GM23338 (cell line): ENCODE data around the gene CUEDC1. TPM values are rescaled to one million over a fixed set of nuclear protein-coding genes. Genes with fewer than 3 reads are reported as not detected.

ENCODE experiments used
- ATAC-seq: fragments of 200-7000 bp; cut with Tn5 transposase; 3 replicates; pipeline ENCODE4 v1.9.1; 2020
- DNase-seq: peaks from one replicate; pipeline ENCODE4 v3.0.0-alpha.2; 2015; ENCODE audit warnings: low spot score
- H2AFZ ChIP-seq: fragments of 200-600 bp; sonication (generic); 2 replicates; pipeline ENCODE4 v1.8.0; 2016; ENCODE audit warnings: antibody characterized with exemption, mild to moderate bottlenecking, moderate library complexity
- H3F3A ChIP-seq: fragments of 200-600 bp; sonication (generic); replicated peaks from 2 replicates; pipeline ENCODE4 v1.8.0; 2017; ENCODE audit warnings: antibody characterized with exemption, mixed run types, low read depth
- H3K27ac ChIP-seq: fragments of 200-600 bp; sonication (generic); 2 replicates; pipeline ENCODE4 v1.6.1; 2016; ENCODE audit warnings: low read depth
- H3K27me3 ChIP-seq: fragments of 200-600 bp; sonication (generic); 2 replicates; pipeline ENCODE4 v1.8.0; 2016; ENCODE audit warnings: mild to moderate bottlenecking, mixed run types, moderate library complexity; ENCODE audit not compliant: insufficient read depth
- H3K36me3 ChIP-seq: fragments of 200-600 bp; sonication (generic); 2 replicates; pipeline ENCODE4 v1.8.0; 2016; ENCODE audit warnings: mild to moderate bottlenecking; ENCODE audit not compliant: insufficient read depth
- H3K4me1 ChIP-seq: fragments of 200-600 bp; sonication (generic); 2 replicates; pipeline ENCODE4 v1.8.0; 2016; ENCODE audit warnings: mild to moderate bottlenecking, moderate library complexity; ENCODE audit not compliant: insufficient read depth
- H3K4me2 ChIP-seq: fragments of 200-600 bp; sonication (generic); 2 replicates; pipeline ENCODE4 v1.7.1; 2017; ENCODE audit warnings: mixed run types
- H3K4me3 ChIP-seq: fragments of 200-600 bp; sonication (generic); 2 replicates; pipeline ENCODE4 v1.6.1; 2016; ENCODE audit warnings: mixed run types
- H3K79me2 ChIP-seq: fragments of 200-600 bp; sonication (generic); replicated peaks from 2 replicates; pipeline ENCODE4 v1.8.0; 2017; ENCODE audit warnings: mild to moderate bottlenecking; ENCODE audit not compliant: insufficient read depth
- H3K9me2 ChIP-seq: fragments of 200-600 bp; sonication (generic); 2 replicates; pipeline ENCODE4 v1.8.0; 2017; ENCODE audit not compliant: insufficient read depth
- H4K20me1 ChIP-seq: fragments of 200-600 bp; sonication (generic); replicated peaks from 2 replicates; pipeline ENCODE4 v1.8.0; 2017; ENCODE audit warnings: mild to moderate bottlenecking; ENCODE audit not compliant: insufficient read depth
- H3K27ac Mint-ChIP-seq: 2 replicates; pipeline ENCODE4 v1.8.0; 2020; ENCODE audit warnings: inconsistent platforms, mild to moderate bottlenecking, moderate library complexity, mixed read lengths
- H3K27me3 Mint-ChIP-seq: 3 replicates; pipeline ENCODE4 v1.8.0; 2022; ENCODE audit warnings: low read depth, mild to moderate bottlenecking, moderate library complexity, mixed read lengths, inconsistent platforms; ENCODE audit not compliant: insufficient read depth, poor library complexity
- H3K36me3 Mint-ChIP-seq: 3 replicates; pipeline ENCODE4 v1.8.0; 2021; ENCODE audit warnings: low read depth, mild to moderate bottlenecking, inconsistent platforms, moderate library complexity, mixed read lengths
- H3K4me1 Mint-ChIP-seq: 3 replicates; pipeline ENCODE4 v1.8.0; 2020; ENCODE audit warnings: mild to moderate bottlenecking, inconsistent platforms, mixed read lengths
- H3K4me3 Mint-ChIP-seq: 3 replicates; pipeline ENCODE4 v1.8.0; 2021; ENCODE audit warnings: moderate library complexity, mild to moderate bottlenecking, inconsistent platforms, mixed read lengths
- H3K9me3 Mint-ChIP-seq: 3 replicates; pipeline ENCODE4 v1.8.0; 2020; ENCODE audit warnings: moderate library complexity, mild to moderate bottlenecking, inconsistent platforms, mixed read lengths
- CREB1 ChIP-seq: fragments of 250-450 bp; sonication (Bioruptor Pico); IDR thresholded peaks from 2 replicates; pipeline ENCODE4 v1.5.0; 2020; ENCODE audit warnings: low read depth, mild to moderate bottlenecking, moderate library complexity
- EZH2 ChIP-seq: fragments of 200-600 bp; sonication (generic); IDR thresholded peaks from one replicate; pipeline ENCODE4 v1.8.0; 2017; ENCODE audit warnings: antibody characterized with exemption, mild to moderate bottlenecking, low read depth; ENCODE audit not compliant: unreplicated experiment
- EZH2phosphoT487 ChIP-seq: fragments of 200-600 bp; sonication (generic); IDR thresholded peaks from one replicate; pipeline ENCODE4 v1.8.1; 2018; ENCODE audit warnings: antibody characterized with exemption; ENCODE audit not compliant: unreplicated experiment
- JUNB ChIP-seq: IDR thresholded peaks from one replicate; pipeline ENCODE4 v1.6.1; 2016; ENCODE audit warnings: antibody characterized with exemption; ENCODE audit not compliant: unreplicated experiment
- NANOG ChIP-seq: IDR thresholded peaks from 2 replicates; pipeline ENCODE4 v1.6.1; 2016; ENCODE audit warnings: antibody characterized with exemption, borderline replicate concordance
- POLR2AphosphoS5 ChIP-seq: IDR thresholded peaks from 2 replicates; pipeline ENCODE4 v1.6.1; 2016; ENCODE audit warnings: antibody characterized with exemption, low read depth
- STAT1 ChIP-seq: IDR thresholded peaks from one replicate; pipeline ENCODE4 v1.6.1; 2016; ENCODE audit warnings: antibody characterized with exemption; ENCODE audit not compliant: unreplicated experiment
- ZNF114 ChIP-seq: fragments of 250-450 bp; sonication (Bioruptor Pico); IDR thresholded peaks from 2 replicates; pipeline ENCODE4 v1.5.0; 2020; ENCODE audit warnings: mild to moderate bottlenecking, moderate library complexity
- ZNF331 ChIP-seq: fragments of 250-450 bp; sonication (Bioruptor Pico); IDR thresholded peaks from 2 replicates; pipeline ENCODE4 v1.5.0; 2020; ENCODE audit warnings: low read depth, mild to moderate bottlenecking, moderate library complexity
- polyA plus RNA-seq: library from polyadenylated mRNA; unstranded; fragments of >200 nt; fragmentation: Nextera tagmentation; extraction: Ambion mirVana; gene quantifications from 2 replicates; pipeline ENCODE4 v1.2.1, GENCODE V29; 2016
- total RNA-seq: library from RNA; depleted of rRNA; stranded (reverse); fragments of >200 nt; shearing (Covaris generic); gene quantifications from 2 replicates; pipeline ENCODE4 v1.2.3, GENCODE V29; 2014
- TF ChIP-seq, protein P1 (sequence below): IDR thresholded peaks from 2 replicates; pipeline ENCODE4 v1.6.1; 2016; ENCODE audit warnings: antibody characterized with exemption
- TF ChIP-seq, protein P2 (sequence below): fragments of 250-450 bp; sonication (Bioruptor Pico); IDR thresholded peaks from 2 replicates; pipeline ENCODE4 v1.5.0; 2020; ENCODE audit warnings: mild to moderate bottlenecking, moderate library complexity
- TF ChIP-seq, protein P3 (sequence below): IDR thresholded peaks from one replicate; pipeline ENCODE4 v1.6.1; 2018; ENCODE audit warnings: antibody characterized with exemption; ENCODE audit not compliant: unreplicated experiment
- TF ChIP-seq, protein P4 (sequence below), 2 experiments: fragments of 200-600 bp in 1 of 2; sonication (generic) in 1 of 2; conservative IDR thresholded peaks; 2 replicates each; pipeline versions ENCODE4 v1.5.1 to v1.6.1; 2016 to 2017; ENCODE audit warnings: antibody characterized with exemption in 2 of 2, low read depth in 2 of 2, mild to moderate bottlenecking in 2 of 2, moderate library complexity in 1 of 2

The CUEDC1 gene
- total and polyA plus RNA-seq, 2 experiments from 2014 or later: 3.0 to 7.7 TPM

DNA sequence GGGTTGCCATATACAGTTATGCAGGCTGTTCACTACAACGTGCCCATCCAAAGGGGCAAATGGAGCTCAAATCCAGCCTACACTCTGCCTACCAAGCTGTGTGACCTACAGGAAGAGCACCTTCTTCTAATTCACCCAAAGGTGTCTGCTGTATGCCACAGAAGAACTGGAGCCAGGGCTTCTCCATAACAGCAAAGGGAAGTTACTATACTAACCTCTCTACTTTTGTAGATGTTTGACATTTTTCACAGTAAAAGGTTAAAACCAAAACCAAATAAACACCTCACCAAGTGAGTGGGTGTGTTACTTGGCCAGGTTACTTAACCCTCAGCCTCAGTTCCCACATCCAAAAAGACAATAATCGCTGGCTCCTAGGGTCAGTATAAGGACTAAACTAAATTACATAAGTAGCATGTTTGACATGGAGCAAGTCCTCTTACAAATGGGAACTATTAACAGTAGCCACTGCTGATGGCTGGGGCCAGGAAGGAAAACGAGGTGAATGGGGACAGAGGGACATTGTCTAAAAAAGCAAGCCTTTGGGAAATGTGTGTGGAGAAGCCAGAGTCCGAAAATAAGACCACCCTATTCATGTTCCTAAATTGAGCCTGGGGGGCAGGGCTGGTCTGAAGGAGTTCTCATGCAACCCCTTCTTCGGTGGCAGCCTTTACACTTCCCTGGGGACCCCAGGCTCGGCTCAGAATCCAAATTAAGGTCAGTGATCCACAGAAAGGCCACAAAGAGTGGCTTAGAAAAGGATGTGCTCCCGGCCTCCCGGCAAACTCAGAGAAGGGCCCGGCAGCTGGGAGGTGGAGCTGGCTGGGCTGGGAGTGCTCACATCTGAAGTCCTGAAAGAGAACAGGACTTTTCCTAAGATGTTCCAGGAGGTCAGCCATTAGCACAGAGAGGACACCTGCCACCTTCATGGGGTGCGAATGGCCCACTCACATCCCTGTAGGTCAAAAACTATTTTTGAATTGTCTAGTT lies 13.5 kb downstream of the CUEDC1 start:
- Histone ChIP-seq H3K36me3 (no peaks in the 10 kb centered on the region), H3K79me2 (no peaks in the 10 kb centered on the region), H3F3A (0 out of 2 replicates have a peak, but pooled peaks cover 3% of the 10 kb centered on the region), H3K27ac (no peak overlapping the region), H2AFZ (no peak overlapping the region), H3K4me2 (no peak overlapping the region), H3K4me1 (peaks cover 7% of the 10 kb centered on the region), H3K4me3 (no peak overlapping the region), H3K27me3 (no peaks in the 10 kb centered on the region), H3K9me2 (no peaks in the 10 kb centered on the region), H4K20me1 (no peaks in the 10 kb centered on the region)
- no peaks in the 10 kb centered on the region for H3K9me3 Mint-ChIP-seq
- peaks cover 21% of the 10 kb centered on the region for H3K4me1 Mint-ChIP-seq
- no peak for ATAC-seq
- H3K4me3 Mint-ChIP-seq: no peak overlapping the region
- H3K36me3 Mint-ChIP-seq: no peaks in the 10 kb centered on the region
- TF ChIP-seq EZH2 (no peak), STAT1 (no peak), ZNF114 (CRISPR knock-in tag) (no peak), EZH2phosphoT487 (no peak), JUNB (no peak), NANOG (no peak), CREB1 (CRISPR knock-in tag) (no peak), POLR2AphosphoS5 (no peak), ZNF331 (no peak)
- TF ChIP-seq, protein P1, sequence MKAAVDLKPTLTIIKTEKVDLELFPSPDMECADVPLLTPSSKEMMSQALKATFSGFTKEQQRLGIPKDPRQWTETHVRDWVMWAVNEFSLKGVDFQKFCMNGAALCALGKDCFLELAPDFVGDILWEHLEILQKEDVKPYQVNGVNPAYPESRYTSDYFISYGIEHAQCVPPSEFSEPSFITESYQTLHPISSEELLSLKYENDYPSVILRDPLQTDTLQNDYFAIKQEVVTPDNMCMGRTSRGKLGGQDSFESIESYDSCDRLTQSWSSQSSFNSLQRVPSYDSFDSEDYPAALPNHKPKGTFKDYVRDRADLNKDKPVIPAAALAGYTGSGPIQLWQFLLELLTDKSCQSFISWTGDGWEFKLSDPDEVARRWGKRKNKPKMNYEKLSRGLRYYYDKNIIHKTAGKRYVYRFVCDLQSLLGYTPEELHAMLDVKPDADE: no peak
- TF ChIP-seq, protein P2, sequence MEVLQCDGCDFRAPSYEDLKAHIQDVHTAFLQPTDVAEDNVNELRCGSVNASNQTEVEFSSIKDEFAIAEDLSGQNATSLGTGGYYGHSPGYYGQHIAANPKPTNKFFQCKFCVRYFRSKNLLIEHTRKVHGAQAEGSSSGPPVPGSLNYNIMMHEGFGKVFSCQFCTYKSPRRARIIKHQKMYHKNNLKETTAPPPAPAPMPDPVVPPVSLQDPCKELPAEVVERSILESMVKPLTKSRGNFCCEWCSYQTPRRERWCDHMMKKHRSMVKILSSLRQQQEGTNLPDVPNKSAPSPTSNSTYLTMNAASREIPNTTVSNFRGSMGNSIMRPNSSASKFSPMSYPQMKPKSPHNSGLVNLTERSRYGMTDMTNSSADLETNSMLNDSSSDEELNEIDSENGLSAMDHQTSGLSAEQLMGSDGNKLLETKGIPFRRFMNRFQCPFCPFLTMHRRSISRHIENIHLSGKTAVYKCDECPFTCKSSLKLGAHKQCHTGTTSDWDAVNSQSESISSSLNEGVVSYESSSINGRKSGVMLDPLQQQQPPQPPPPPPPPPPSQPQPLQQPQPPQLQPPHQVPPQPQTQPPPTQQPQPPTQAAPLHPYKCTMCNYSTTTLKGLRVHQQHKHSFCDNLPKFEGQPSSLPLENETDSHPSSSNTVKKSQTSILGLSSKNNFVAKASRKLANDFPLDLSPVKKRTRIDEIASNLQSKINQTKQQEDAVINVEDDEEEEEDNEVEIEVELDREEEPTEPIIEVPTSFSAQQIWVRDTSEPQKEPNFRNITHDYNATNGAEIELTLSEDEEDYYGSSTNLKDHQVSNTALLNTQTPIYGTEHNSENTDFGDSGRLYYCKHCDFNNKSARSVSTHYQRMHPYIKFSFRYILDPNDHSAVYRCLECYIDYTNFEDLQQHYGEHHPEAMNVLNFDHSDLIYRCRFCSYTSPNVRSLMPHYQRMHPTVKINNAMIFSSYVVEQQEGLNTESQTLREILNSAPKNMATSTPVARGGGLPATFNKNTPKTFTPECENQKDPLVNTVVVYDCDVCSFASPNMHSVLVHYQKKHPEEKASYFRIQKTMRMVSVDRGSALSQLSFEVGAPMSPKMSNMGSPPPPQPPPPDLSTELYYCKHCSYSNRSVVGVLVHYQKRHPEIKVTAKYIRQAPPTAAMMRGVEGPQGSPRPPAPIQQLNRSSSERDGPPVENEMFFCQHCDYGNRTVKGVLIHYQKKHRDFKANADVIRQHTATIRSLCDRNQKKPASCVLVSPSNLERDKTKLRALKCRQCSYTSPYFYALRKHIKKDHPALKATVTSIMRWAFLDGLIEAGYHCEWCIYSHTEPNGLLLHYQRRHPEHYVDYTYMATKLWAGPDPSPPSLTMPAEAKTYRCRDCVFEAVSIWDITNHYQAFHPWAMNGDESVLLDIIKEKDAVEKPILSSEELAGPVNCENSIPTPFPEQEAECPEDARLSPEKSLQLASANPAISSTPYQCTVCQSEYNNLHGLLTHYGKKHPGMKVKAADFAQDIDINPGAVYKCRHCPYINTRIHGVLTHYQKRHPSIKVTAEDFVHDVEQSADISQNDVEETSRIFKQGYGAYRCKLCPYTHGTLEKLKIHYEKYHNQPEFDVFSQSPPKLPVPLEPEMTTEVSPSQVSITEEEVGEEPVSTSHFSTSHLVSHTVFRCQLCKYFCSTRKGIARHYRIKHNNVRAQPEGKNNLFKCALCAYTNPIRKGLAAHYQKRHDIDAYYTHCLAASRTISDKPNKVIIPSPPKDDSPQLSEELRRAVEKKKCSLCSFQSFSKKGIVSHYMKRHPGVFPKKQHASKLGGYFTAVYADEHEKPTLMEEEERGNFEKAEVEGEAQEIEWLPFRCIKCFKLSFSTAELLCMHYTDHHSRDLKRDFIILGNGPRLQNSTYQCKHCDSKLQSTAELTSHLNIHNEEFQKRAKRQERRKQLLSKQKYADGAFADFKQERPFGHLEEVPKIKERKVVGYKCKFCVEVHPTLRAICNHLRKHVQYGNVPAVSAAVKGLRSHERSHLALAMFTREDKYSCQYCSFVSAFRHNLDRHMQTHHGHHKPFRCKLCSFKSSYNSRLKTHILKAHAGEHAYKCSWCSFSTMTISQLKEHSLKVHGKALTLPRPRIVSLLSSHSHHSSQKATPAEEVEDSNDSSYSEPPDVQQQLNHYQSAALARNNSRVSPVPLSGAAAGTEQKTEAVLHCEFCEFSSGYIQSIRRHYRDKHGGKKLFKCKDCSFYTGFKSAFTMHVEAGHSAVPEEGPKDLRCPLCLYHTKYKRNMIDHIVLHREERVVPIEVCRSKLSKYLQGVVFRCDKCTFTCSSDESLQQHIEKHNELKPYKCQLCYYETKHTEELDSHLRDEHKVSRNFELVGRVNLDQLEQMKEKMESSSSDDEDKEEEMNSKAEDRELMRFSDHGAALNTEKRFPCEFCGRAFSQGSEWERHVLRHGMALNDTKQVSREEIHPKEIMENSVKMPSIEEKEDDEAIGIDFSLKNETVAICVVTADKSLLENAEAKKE (CRISPR knock-in tag): no peak
- TF ChIP-seq, protein P3, sequence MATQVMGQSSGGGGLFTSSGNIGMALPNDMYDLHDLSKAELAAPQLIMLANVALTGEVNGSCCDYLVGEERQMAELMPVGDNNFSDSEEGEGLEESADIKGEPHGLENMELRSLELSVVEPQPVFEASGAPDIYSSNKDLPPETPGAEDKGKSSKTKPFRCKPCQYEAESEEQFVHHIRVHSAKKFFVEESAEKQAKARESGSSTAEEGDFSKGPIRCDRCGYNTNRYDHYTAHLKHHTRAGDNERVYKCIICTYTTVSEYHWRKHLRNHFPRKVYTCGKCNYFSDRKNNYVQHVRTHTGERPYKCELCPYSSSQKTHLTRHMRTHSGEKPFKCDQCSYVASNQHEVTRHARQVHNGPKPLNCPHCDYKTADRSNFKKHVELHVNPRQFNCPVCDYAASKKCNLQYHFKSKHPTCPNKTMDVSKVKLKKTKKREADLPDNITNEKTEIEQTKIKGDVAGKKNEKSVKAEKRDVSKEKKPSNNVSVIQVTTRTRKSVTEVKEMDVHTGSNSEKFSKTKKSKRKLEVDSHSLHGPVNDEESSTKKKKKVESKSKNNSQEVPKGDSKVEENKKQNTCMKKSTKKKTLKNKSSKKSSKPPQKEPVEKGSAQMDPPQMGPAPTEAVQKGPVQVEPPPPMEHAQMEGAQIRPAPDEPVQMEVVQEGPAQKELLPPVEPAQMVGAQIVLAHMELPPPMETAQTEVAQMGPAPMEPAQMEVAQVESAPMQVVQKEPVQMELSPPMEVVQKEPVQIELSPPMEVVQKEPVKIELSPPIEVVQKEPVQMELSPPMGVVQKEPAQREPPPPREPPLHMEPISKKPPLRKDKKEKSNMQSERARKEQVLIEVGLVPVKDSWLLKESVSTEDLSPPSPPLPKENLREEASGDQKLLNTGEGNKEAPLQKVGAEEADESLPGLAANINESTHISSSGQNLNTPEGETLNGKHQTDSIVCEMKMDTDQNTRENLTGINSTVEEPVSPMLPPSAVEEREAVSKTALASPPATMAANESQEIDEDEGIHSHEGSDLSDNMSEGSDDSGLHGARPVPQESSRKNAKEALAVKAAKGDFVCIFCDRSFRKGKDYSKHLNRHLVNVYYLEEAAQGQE: no peak
- TF ChIP-seq, protein P4, sequence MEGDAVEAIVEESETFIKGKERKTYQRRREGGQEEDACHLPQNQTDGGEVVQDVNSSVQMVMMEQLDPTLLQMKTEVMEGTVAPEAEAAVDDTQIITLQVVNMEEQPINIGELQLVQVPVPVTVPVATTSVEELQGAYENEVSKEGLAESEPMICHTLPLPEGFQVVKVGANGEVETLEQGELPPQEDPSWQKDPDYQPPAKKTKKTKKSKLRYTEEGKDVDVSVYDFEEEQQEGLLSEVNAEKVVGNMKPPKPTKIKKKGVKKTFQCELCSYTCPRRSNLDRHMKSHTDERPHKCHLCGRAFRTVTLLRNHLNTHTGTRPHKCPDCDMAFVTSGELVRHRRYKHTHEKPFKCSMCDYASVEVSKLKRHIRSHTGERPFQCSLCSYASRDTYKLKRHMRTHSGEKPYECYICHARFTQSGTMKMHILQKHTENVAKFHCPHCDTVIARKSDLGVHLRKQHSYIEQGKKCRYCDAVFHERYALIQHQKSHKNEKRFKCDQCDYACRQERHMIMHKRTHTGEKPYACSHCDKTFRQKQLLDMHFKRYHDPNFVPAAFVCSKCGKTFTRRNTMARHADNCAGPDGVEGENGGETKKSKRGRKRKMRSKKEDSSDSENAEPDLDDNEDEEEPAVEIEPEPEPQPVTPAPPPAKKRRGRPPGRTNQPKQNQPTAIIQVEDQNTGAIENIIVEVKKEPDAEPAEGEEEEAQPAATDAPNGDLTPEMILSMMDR (conservative IDR thresholded peaks at IDR 0.05; ENCODE audit: low read depth in 2 of 2): no peak
- DNase-seq: no peak
- peaks cover 10% of the 10 kb centered on the region for H3K27me3 Mint-ChIP-seq
- H3K27ac Mint-ChIP-seq: no peak overlapping the region
